Large intestine (tissue), 3 donors: ENCODE data around the gene MME. TPM values are rescaled to one million over a fixed set of nuclear protein-coding genes. Genes with fewer than 3 reads are reported as not detected.

Experiments used
- DNase-seq, 2 donors: peaks; one replicate each; pipeline versions ENCODE4 v3.0.0 to v3.0.0-alpha.2; 2013
- H3K27ac ChIP-seq: one replicate; pipeline ENCODE4 v1.5.1; 2013; ENCODE audit warnings: low read length
- H3K27me3 ChIP-seq: 2 replicates; pipeline ENCODE4 v1.6.1; 2013; ENCODE audit warnings: low read length; ENCODE audit not compliant: control insufficient read depth, insufficient read depth
- H3K36me3 ChIP-seq: 2 replicates; pipeline ENCODE4 v1.6.1; 2013; ENCODE audit warnings: low read length; ENCODE audit not compliant: control insufficient read depth, insufficient read depth
- H3K4me1 ChIP-seq: one replicate; pipeline ENCODE4 v1.6.1; 2013; ENCODE audit warnings: low read length; ENCODE audit not compliant: control insufficient read depth, insufficient read depth
- H3K4me3 ChIP-seq: one replicate; pipeline ENCODE4 v1.5.1; 2013; ENCODE audit warnings: low read length
- H3K9me3 ChIP-seq: one replicate; pipeline ENCODE4 v1.6.1; 2013; ENCODE audit warnings: mild to moderate bottlenecking, low read depth, low read length, moderate library complexity; ENCODE audit not compliant: control insufficient read depth
- WGBS: methylation state at CpG from one replicate; pipeline ENCODE4 v1.1.5; 2013; ENCODE audit warnings: low lambda C conversion rate; ENCODE audit not compliant: insufficient coverage; 5-methylcytosine and 5-hydroxymethylcytosine counted together
- polyA plus RNA-seq: library from polyadenylated mRNA; unstranded; fragments of 120-200 nt; gene quantifications from one replicate; pipeline ENCODE4 v1.2.1, GENCODE V29; 2013

Gene MME
- polyA plus RNA-seq, 1 donor = 307 TPM

GRCh38 chr3:155052470-155052869 is 27.6 kb upstream of the MME start:
- H3K4me1 ChIP-seq = no peaks in the 10 kb centered on the region
- DNase-seq = no peak
- 100% methylated on average over 1 of the region's 2 CpGs for WGBS
- no peak overlapping the region for H3K27ac ChIP-seq
- H3K4me3 ChIP-seq = no peak overlapping the region
- H3K27me3 ChIP-seq = no peaks in the 10 kb centered on the region
- peaks cover 5% of the 10 kb centered on the region for H3K9me3 ChIP-seq
- no peaks in the 10 kb centered on the region for H3K36me3 ChIP-seq

- H3K4me3 ChIP-seq = no peak overlapping the region
- no CpG with 5 or more reads among the region's 1 CpG for WGBS
- no peak overlapping the region for H3K27ac ChIP-seq
- no peaks in the 10 kb centered on the region for H3K27me3 ChIP-seq
- no peak for DNase-seq
- H3K36me3 ChIP-seq = no peaks in the 10 kb centered on the region
- H3K4me1 ChIP-seq = no peaks in the 10 kb centered on the region
- peaks cover 5% of the 10 kb centered on the region for H3K9me3 ChIP-seq
These were observed 26.4 kb upstream of the MME start for GRCh38 chr3:155053756-155054155.

GRCh38 chr3:155064920-155065319 is 15.2 kb upstream of the MME start:
- DNase-seq = no peak
- H3K4me3 ChIP-seq = no peak overlapping the region
- no peaks in the 10 kb centered on the region for H3K9me3 ChIP-seq
- no peaks in the 10 kb centered on the region for H3K27me3 ChIP-seq
- no peaks in the 10 kb centered on the region for H3K4me1 ChIP-seq
- WGBS = no CpG with 5 or more reads among the region's 1 CpG
- H3K36me3 ChIP-seq = no peaks in the 10 kb centered on the region
- H3K27ac ChIP-seq = no peak overlapping the region

GRCh38 chr3:155065537-155065936 is 14.6 kb upstream of the MME start:
- H3K36me3 ChIP-seq = no peaks in the 10 kb centered on the region
- H3K9me3 ChIP-seq = no peaks in the 10 kb centered on the region
- peak; percentile 29 to 40 for DNase-seq
- no peak overlapping the region for H3K4me3 ChIP-seq
- H3K27me3 ChIP-seq = no peaks in the 10 kb centered on the region
- H3K4me1 ChIP-seq = no peaks in the 10 kb centered on the region
- H3K27ac ChIP-seq = no peak overlapping the region

- H3K9me3 ChIP-seq = no peaks in the 10 kb centered on the region
- H3K4me3 ChIP-seq = no peak overlapping the region
- H3K4me1 ChIP-seq = no peaks in the 10 kb centered on the region
- H3K27me3 ChIP-seq = no peaks in the 10 kb centered on the region
- no peak overlapping the region for H3K27ac ChIP-seq
- WGBS = 56% methylated on average over 3 of the region's 3 CpGs
- H3K36me3 ChIP-seq = no peaks in the 10 kb centered on the region
- DNase-seq = no peak
These were observed 10.4 kb upstream of the MME start for GRCh38 chr3:155069729-155070128.

- Histone ChIP-seq H3K27ac (no peak overlapping the region), H3K36me3 (no peaks in the 10 kb centered on the region), H3K9me3 (no peaks in the 10 kb centered on the region), H3K4me1 (no peaks in the 10 kb centered on the region), H3K27me3 (no peaks in the 10 kb centered on the region), H3K4me3 (no peak overlapping the region)
- no peak for DNase-seq
- whole genome bisulfite sequencing = no CpG with 5 or more reads among the region's 2 CpGs
These were observed 9.8 kb upstream of the MME start for GRCh38 chr3:155070316-155070715.

- no peak overlapping the region for H3K4me3 ChIP-seq
- no peaks in the 10 kb centered on the region for H3K36me3 ChIP-seq
- no peaks in the 10 kb centered on the region for H3K4me1 ChIP-seq
- WGBS = no CpG with 5 or more reads among the region's 8 CpGs
- no peaks in the 10 kb centered on the region for H3K9me3 ChIP-seq
- H3K27me3 ChIP-seq = no peaks in the 10 kb centered on the region
- H3K27ac ChIP-seq = no peak overlapping the region
- no peak for DNase-seq
These were observed 9.2 kb upstream of the MME start for GRCh38 chr3:155070932-155071387.

- no peaks in the 10 kb centered on the region for H3K36me3 ChIP-seq
- no peak for DNase-seq
- peaks cover 13% of the 10 kb centered on the region for H3K27me3 ChIP-seq
These were observed 4.9 kb upstream of the MME start for GRCh38 chr3:155075200-155075599.

GRCh38 chr3:155076888-155077287 is 3.2 kb upstream of the MME start:
- Histone ChIP-seq H3K36me3 (no peaks in the 10 kb centered on the region), H3K4me3 (no peak overlapping the region), H3K27ac (no peak overlapping the region), H3K9me3 (no peaks in the 10 kb centered on the region), H3K27me3 (peaks cover 13% of the 10 kb centered on the region), H3K4me1 (no peaks in the 10 kb centered on the region)
- WGBS = 87% methylated on average over 3 of the region's 4 CpGs
- no peak for DNase-seq

More at GRCh38 chr3:155075200-155075599, 4.9 kb upstream of the MME start:
- H3K27ac ChIP-seq = no peak overlapping the region
- no peaks in the 10 kb centered on the region for H3K9me3 ChIP-seq
- H3K4me3 ChIP-seq = no peak overlapping the region
- no peaks in the 10 kb centered on the region for H3K4me1 ChIP-seq

GRCh38 chr3:155078711-155079467 is 1.2 kb upstream of the MME start:
- H3K4me3 ChIP-seq = peak overlapping the region; percentile 72
- H3K9me3 ChIP-seq = no peaks in the 10 kb centered on the region
- H3K4me1 ChIP-seq = no peaks in the 10 kb centered on the region
- peak in 1 of 2 donors; percentile 62 for DNase-seq
- WGBS = 2% methylated on average over 10 of the region's 18 CpGs
- peak overlapping the region; percentile 1 for H3K27ac ChIP-seq
- H3K27me3 ChIP-seq = peaks cover 13% of the 10 kb centered on the region
- H3K36me3 ChIP-seq = no peaks in the 10 kb centered on the region

GRCh38 chr3:155079468-155079745 is 712 bp upstream of the MME start:
- WGBS = no CpG with 5 or more reads among the region's 21 CpGs
- Histone ChIP-seq H3K27ac (peak overlapping the region; percentile 72), H3K9me3 (no peaks in the 10 kb centered on the region), H3K27me3 (peaks cover 13% of the 10 kb centered on the region), H3K36me3 (no peaks in the 10 kb centered on the region), H3K4me3 (peak overlapping the region; percentile 72), H3K4me1 (no peaks in the 10 kb centered on the region)
- DNase-seq = no peak
